GM19035 (cell line): Measurements from ENCODE around the gene DPAGT1.

Experiments used
- ATAC-seq: cut with Tn5 transposase; IDR thresholded peaks from one replicate; pipeline ENCODE4 v1.9.1; 2021; ENCODE audit not compliant: unreplicated experiment

The DPAGT1 gene

GRCh38 chr11:119095066-119095880 lies 6.4 kb downstream of the DPAGT1 start:
- ATAC-seq = peak; percentile 79

GRCh38 chr11:119094816-119095065 lies 6.9 kb downstream of the DPAGT1 start:
- peak; percentile 40 for ATAC-seq

GRCh38 chr11:119093942-119094815 lies 7.5 kb downstream of the DPAGT1 start:
- peak; percentile 7 for ATAC-seq

GRCh38 chr11:119092880-119093842 lies 8.5 kb downstream of the DPAGT1 start:
- ATAC-seq = no peak

- ATAC-seq = no peak
Observed at GRCh38 chr11:119091966-119092879, 9.4 kb downstream of the DPAGT1 start.

GRCh38 chr11:119091178-119091577 lies 10.5 kb downstream of the DPAGT1 start:
- ATAC-seq = no peak

GRCh38 chr11:119089319-119089718 lies 12.3 kb downstream of the DPAGT1 start:
- no peak for ATAC-seq

- ATAC-seq = no peak
Observed at GRCh38 chr11:119088406-119088805, 13.2 kb downstream of the DPAGT1 start.

- no peak for ATAC-seq
Observed at GRCh38 chr11:119087747-119088241, 13.9 kb downstream of the DPAGT1 start.

GRCh38 chr11:119087123-119087522 lies 14.5 kb downstream of the DPAGT1 start:
- no peak for ATAC-seq

- peak; percentile 21 for ATAC-seq
Observed at GRCh38 chr11:119085437-119085847, 16.2 kb downstream of the DPAGT1 start.

- peak; percentile 91 for ATAC-seq
Observed at GRCh38 chr11:119084663-119085436, 16.8 kb downstream of the DPAGT1 start, which contains the start of gene HMBS. Gene HMBS (plus strand): TSS chr11:119084881. CDS start chr11:119085034, 153 bp downstream.

GRCh38 chr11:119081682-119082260 lies 19.9 kb downstream of the DPAGT1 start:
- no peak for ATAC-seq

- no peak for ATAC-seq
Observed at GRCh38 chr11:119078675-119079420, 22.8 kb downstream of the DPAGT1 start.

- no peak for ATAC-seq
Observed at GRCh38 chr11:119077839-119078238, 23.8 kb downstream of the DPAGT1 start.

GRCh38 chr11:119067371-119068222 lies 34.1 kb downstream of the DPAGT1 start, which contains the start of gene VPS11:
Gene VPS11 (plus strand): TSS chr11:119067818. CDS start chr11:119067824, 6 bp downstream.
- peak; percentile 90 for ATAC-seq

GRCh38 chr11:119065369-119065768 lies 36.3 kb downstream of the DPAGT1 start:
- ATAC-seq = no peak
